Keratinocyte (primary cell): ENCODE measurements around the gene DDIAS. TPM values are rescaled to one million over a fixed set of nuclear protein-coding genes. Genes with fewer than 3 reads are reported as not detected.
"Not testable (repeated sequence)": the region's sequence is repeated elsewhere in the genome, so short reads cannot be mapped to it uniquely, and the experiment has no call there.

Experiments used
- DNase-seq: peaks from one replicate; pipeline ENCODE4 v3.0.0-alpha.2; 2011; ENCODE audit warnings: low read depth, missing footprints, low spot score
- FAIRE-seq: peaks from 2 replicates; lab custom pipeline; 2011; peaks lifted over from hg19 to GRCh38; lab: Jason Lieb, UNC
- H2AFZ ChIP-seq: 2 replicates; pipeline ENCODE4 v1.6.0; 2012; ENCODE audit warnings: low read length, control low read depth, inconsistent platforms; ENCODE audit not compliant: control insufficient read depth
- H3K27ac ChIP-seq: 2 replicates; pipeline ENCODE4 v1.5.1; 2011; ENCODE audit warnings: low read length; ENCODE audit not compliant: control insufficient read depth, insufficient read depth
- H3K27me3 ChIP-seq: 3 replicates; pipeline ENCODE4 v1.6.0; 2011; ENCODE audit warnings: low read length; ENCODE audit not compliant: control insufficient read depth, insufficient read depth; ENCODE audit errors: extremely low read depth
- H3K36me3 ChIP-seq, 2 experiments: 2 replicates in 1 of 2; 3 replicates in 1 of 2; pipeline ENCODE4 v1.5.1; 2011; ENCODE audit warnings: low read length in 2 of 2, mild to moderate bottlenecking in 1 of 2; ENCODE audit not compliant: control insufficient read depth in 2 of 2, insufficient read depth in 2 of 2; ENCODE audit errors: extremely low read depth in 1 of 2
- H3K4me1 ChIP-seq: 3 replicates; pipeline ENCODE4 v1.5.1; 2011; ENCODE audit warnings: low read length; ENCODE audit not compliant: control insufficient read depth, insufficient read depth; ENCODE audit errors: extremely low read depth
- H3K4me2 ChIP-seq: 3 replicates; pipeline ENCODE4 v1.6.0; 2011; ENCODE audit warnings: low read depth, low read length; ENCODE audit not compliant: control insufficient read depth, insufficient read depth; ENCODE audit errors: extremely low read depth
- H3K4me3 ChIP-seq, 3 experiments: fragments of 200-600 bp in 1 of 3; sonication (generic) in 1 of 3; 2 replicates in 2 of 3; 3 replicates in 1 of 3; pipeline ENCODE4 v1.5.1; 2011 to 2016; ENCODE audit warnings: low read length in 3 of 3, mild to moderate bottlenecking in 3 of 3, control low read depth in 2 of 3, inconsistent platforms in 1 of 3, low read depth in 1 of 3, mixed read lengths in 1 of 3, mixed run types in 1 of 3, moderate library complexity in 1 of 3; ENCODE audit not compliant: control insufficient read depth in 2 of 3, insufficient read depth in 2 of 3; ENCODE audit errors: extremely low read depth in 1 of 3
- H3K79me2 ChIP-seq: 2 replicates; pipeline ENCODE4 v1.6.0; 2012; ENCODE audit warnings: low read length; ENCODE audit not compliant: control insufficient read depth, insufficient read depth
- H3K9ac ChIP-seq: 3 replicates; pipeline ENCODE4 v1.6.0; 2011; ENCODE audit warnings: low read length; ENCODE audit not compliant: control insufficient read depth, insufficient read depth; ENCODE audit errors: extremely low read depth
- H3K9me1 ChIP-seq: 3 replicates; pipeline ENCODE4 v1.6.0; 2011; ENCODE audit warnings: low read length; ENCODE audit not compliant: control insufficient read depth, insufficient read depth; ENCODE audit errors: extremely low read depth
- H3K9me3 ChIP-seq: 2 replicates; pipeline ENCODE4 v1.5.1; 2012; ENCODE audit warnings: low read depth, low read length; ENCODE audit not compliant: control insufficient read depth
- H4K20me1 ChIP-seq: 3 replicates; pipeline ENCODE4 v1.6.0; 2011; ENCODE audit warnings: low read length; ENCODE audit not compliant: control insufficient read depth, insufficient read depth; ENCODE audit errors: extremely low read depth
- EZH2 ChIP-seq: IDR thresholded peaks from one replicate; pipeline ENCODE4 v1.6.1; 2012; ENCODE audit warnings: inconsistent platforms, mild to moderate bottlenecking, low read length, moderate library complexity
- dilution Hi-C: fragments of 300-500 bp; cut with MboI; formaldehyde crosslinking; loops from one replicate; pipeline ENCODE4 v1.7.0; 2020; ENCODE audit warnings: low sequenced_read_pairs; ENCODE audit not compliant: extremely low pct_ligation_motif_present
- polyA plus RNA-seq, 5 experiments: library from polyadenylated mRNA; depleted of rRNA in 3 of 5; stranded (reverse) in 3 of 5; stranded (forward) in 1 of 5; unstranded in 1 of 5; fragments of >200 nt; gene quantifications; 1 replicate in 1 of 5; 2 replicates in 3 of 5; 3 replicates in 1 of 5; pipeline versions ENCODE4 v1.2.1 to v1.2.3, GENCODE V29; 2011 to 2012; ENCODE audit warnings: missing spikeins in 2 of 5, low read depth in 1 of 5, low replicate concordance in 1 of 5
- TF ChIP-seq, protein P1 (sequence below), 3 experiments: IDR thresholded peaks in 1 of 3; conservative IDR thresholded peaks in 1 of 3; optimal IDR thresholded peaks in 1 of 3; 2 replicates in 2 of 3; 3 replicates in 1 of 3; pipeline versions ENCODE3 to v1.5.1; 2011; ENCODE audit warnings: low read length in 3 of 3, mild to moderate bottlenecking in 3 of 3, moderate library complexity in 2 of 3, control low read depth in 1 of 3, inconsistent platforms in 1 of 3; ENCODE audit not compliant: insufficient read depth in 2 of 3; ENCODE audit errors: extremely low read depth in 1 of 3

The DDIAS gene
- polyA plus RNA-seq, 1 donor (not counting 4 experiments of a cell fraction or from before 2014, with no cell fraction given): 8.7 TPM

DNA sequence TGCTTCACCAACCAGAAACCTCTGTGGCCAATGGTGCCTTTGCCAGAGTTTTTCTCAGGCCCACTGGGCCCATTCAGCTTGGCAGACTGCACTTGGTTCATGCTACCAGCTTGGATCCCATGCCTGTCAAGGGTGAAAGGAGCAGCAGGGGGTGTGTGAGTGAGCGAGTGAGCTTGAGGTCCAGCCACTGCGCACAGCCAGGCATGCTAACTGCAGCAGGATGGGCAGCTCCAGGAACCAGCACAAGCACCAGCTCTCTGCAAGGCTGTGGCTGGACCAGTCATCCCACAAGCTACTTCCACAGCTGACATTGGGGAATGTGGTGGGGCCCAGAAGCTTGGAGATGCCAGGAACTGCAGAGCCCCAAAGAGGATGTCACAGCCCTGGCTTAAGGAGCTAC lies 40.8 kb downstream of the DDIAS start:
- Histone ChIP-seq H3K4me3 (no peak overlapping the region), H3K36me3 (no peaks in the 10 kb centered on the region), H3K27me3 (no peaks in the 10 kb centered on the region), H4K20me1 (no peaks in the 10 kb centered on the region), H2AFZ (no peak overlapping the region), H3K79me2 (no peaks in the 10 kb centered on the region), H3K4me1 (no peaks in the 10 kb centered on the region), H3K9me1 (no peaks in the 10 kb centered on the region), H3K9ac (no peak overlapping the region), H3K27ac (no peak overlapping the region), H3K9me3 (no peaks in the 10 kb centered on the region), H3K4me2 (no peak overlapping the region)
- DNase-seq: no peak
- dilution Hi-C loops: no loop called here
- no peak for TF ChIP-seq EZH2
- TF ChIP-seq, protein P1, sequence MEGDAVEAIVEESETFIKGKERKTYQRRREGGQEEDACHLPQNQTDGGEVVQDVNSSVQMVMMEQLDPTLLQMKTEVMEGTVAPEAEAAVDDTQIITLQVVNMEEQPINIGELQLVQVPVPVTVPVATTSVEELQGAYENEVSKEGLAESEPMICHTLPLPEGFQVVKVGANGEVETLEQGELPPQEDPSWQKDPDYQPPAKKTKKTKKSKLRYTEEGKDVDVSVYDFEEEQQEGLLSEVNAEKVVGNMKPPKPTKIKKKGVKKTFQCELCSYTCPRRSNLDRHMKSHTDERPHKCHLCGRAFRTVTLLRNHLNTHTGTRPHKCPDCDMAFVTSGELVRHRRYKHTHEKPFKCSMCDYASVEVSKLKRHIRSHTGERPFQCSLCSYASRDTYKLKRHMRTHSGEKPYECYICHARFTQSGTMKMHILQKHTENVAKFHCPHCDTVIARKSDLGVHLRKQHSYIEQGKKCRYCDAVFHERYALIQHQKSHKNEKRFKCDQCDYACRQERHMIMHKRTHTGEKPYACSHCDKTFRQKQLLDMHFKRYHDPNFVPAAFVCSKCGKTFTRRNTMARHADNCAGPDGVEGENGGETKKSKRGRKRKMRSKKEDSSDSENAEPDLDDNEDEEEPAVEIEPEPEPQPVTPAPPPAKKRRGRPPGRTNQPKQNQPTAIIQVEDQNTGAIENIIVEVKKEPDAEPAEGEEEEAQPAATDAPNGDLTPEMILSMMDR (optimal IDR thresholded peaks at IDR 0.05 in 1 of 3, IDR thresholded peaks at IDR 0.05 in 1 of 3, conservative IDR thresholded peaks at IDR 0.05 in 1 of 3; ENCODE audit: extremely low read depth in 1 of 3, insufficient read depth in 2 of 3, low read length in 3 of 3): no peak
- FAIRE-seq: no peak

DNA sequence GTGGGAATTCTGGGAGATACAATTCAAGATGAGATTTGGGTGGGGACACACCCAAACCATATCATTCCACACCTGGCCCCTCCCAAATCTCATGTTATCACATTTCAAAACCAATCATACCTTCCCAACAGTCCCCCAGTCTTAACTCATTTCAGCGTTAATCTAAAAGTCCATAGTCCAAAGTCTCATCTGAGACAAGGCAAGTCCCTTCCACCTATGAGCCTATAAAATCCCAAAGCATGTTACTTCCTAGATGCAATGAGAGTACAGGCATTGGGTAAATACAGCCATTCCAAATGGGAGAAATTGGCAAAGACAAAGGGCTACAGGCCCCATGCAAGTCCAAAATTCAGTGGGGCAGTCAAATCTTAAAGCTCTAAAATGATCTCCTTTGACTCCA lies 41.9 kb downstream of the DDIAS start:
- H3K9me3 ChIP-seq, H3K4me3 ChIP-seq, H3K9me1 ChIP-seq, H3K36me3 ChIP-seq, H3K27me3 ChIP-seq, H4K20me1 ChIP-seq, H2AFZ ChIP-seq, H3K4me2 ChIP-seq, FAIRE-seq, H3K9ac ChIP-seq, dilution Hi-C loops, DNase-seq, H3K79me2 ChIP-seq, H3K27ac ChIP-seq, H3K4me1 ChIP-seq: not testable (repeated sequence)

DNA sequence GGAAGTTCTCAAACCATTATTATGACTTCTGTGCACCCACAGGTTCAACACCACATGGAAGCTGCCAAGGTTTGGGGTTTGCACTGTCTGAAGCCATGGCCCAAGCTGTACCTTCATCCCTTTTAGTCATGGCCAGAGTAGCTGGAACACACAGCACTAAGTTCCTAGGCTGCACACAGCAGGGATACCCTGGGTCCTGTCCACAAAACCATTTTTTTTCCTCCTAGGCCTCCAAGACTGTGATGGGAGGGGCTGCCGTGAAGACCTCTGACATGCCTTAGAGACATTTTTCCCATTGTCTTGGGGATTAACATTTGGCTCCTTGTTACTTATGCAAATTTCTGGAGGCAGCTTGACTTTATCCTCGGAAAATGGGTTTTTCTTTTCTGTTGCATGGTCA lies 42.7 kb downstream of the DDIAS start:
- Histone ChIP-seq H3K4me2 (no peak overlapping the region), H2AFZ (no peak overlapping the region), H3K9me1 (no peaks in the 10 kb centered on the region), H4K20me1 (no peaks in the 10 kb centered on the region), H3K4me3 (no peak overlapping the region), H3K9ac (no peak overlapping the region), H3K36me3 (no peaks in the 10 kb centered on the region), H3K27ac (no peak overlapping the region), H3K4me1 (no peaks in the 10 kb centered on the region), H3K9me3 (no peaks in the 10 kb centered on the region), H3K27me3 (no peaks in the 10 kb centered on the region), H3K79me2 (no peaks in the 10 kb centered on the region)
- no peak for TF ChIP-seq EZH2
- TF ChIP-seq, protein P1 (optimal IDR thresholded peaks at IDR 0.05 in 1 of 3, IDR thresholded peaks at IDR 0.05 in 1 of 3, conservative IDR thresholded peaks at IDR 0.05 in 1 of 3; ENCODE audit: extremely low read depth in 1 of 3, insufficient read depth in 2 of 3, low read length in 3 of 3): no peak
- DNase-seq (no peak), FAIRE-seq (no peak)
- dilution Hi-C loops: no loop called here

DNA sequence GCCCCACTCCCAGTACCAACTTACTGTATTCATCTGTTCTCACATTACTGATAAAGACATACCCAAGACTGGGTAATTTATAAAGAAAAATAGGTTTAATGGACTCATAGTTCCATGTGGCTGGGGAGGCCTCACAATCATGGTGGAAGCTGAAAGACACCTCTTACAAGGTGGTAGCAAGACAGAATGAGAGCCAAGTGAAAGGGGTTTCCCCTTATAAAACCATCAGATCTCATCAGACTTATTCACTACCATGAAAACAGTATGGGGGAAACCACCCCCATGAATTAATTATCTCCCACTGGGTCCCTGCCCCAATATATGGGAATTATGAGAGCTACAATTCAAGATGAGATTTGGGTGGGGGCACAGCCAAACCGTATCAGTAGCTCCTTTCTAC lies 43.5 kb downstream of the DDIAS start:
- H3K9me1 ChIP-seq, H3K4me2 ChIP-seq, FAIRE-seq, H3K9me3 ChIP-seq, DNase-seq, H3K4me3 ChIP-seq, H3K27ac ChIP-seq, H3K4me1 ChIP-seq, H3K79me2 ChIP-seq, H3K9ac ChIP-seq, H2AFZ ChIP-seq, H3K27me3 ChIP-seq, H3K36me3 ChIP-seq, dilution Hi-C loops, H4K20me1 ChIP-seq: not testable (repeated sequence)
